HUES48 (cell line): ENCODE data around the gene TMEM198.

Experiments used
- H3K27ac ChIP-seq: one replicate; pipeline ENCODE4 v1.7.0; 2013; ENCODE audit warnings: low read depth, low read length, inconsistent platforms
- H3K27me3 ChIP-seq: 2 replicates; pipeline ENCODE4 v1.6.1; 2013; ENCODE audit warnings: mild to moderate bottlenecking, low read length; ENCODE audit not compliant: control insufficient read depth, insufficient read depth
- H3K36me3 ChIP-seq: 2 replicates; pipeline ENCODE4 v1.6.1; 2013; ENCODE audit warnings: low read length; ENCODE audit not compliant: control insufficient read depth, insufficient read depth
- H3K4me1 ChIP-seq: 2 replicates; pipeline ENCODE4 v1.6.1; 2013; ENCODE audit warnings: mild to moderate bottlenecking, low read length; ENCODE audit not compliant: control insufficient read depth, insufficient read depth
- H3K4me3 ChIP-seq: 2 replicates; pipeline ENCODE4 v1.5.1; 2013; ENCODE audit warnings: mild to moderate bottlenecking, low read depth, low read length
- H3K9ac ChIP-seq: 2 replicates; pipeline ENCODE4 v1.6.1; 2013; ENCODE audit warnings: mild to moderate bottlenecking, low read depth, low read length, moderate library complexity
- H3K9me3 ChIP-seq: 2 replicates; pipeline ENCODE4 v1.6.1; 2013; ENCODE audit warnings: low read length; ENCODE audit not compliant: control insufficient read depth, insufficient read depth

The TMEM198 gene

GRCh38 chr2:219567791-219568361, 24.0 kb downstream of the TMEM198 start:
- peaks cover 29% of the 10 kb centered on the region for H3K36me3 ChIP-seq
- no peak overlapping the region for H3K4me3 ChIP-seq
- H3K9me3 ChIP-seq, result no peaks in the 10 kb centered on the region
- no peak overlapping the region for H3K9ac ChIP-seq
- no peak overlapping the region for H3K27ac ChIP-seq
- H3K4me1 ChIP-seq, result peaks cover 30% of the 10 kb centered on the region
- peaks cover 6% of the 10 kb centered on the region; the same call in 1 of the 2 replicates for H3K27me3 ChIP-seq

GRCh38 chr2:219569041-219569440, 25.2 kb downstream of the TMEM198 start:
- Histone ChIP-seq H3K4me3 (no peak overlapping the region), H3K27me3 (peaks cover 6% of the 10 kb centered on the region; the same call in 1 of the 2 replicates), H3K27ac (no peak overlapping the region), H3K36me3 (peaks cover 17% of the 10 kb centered on the region), H3K4me1 (peaks cover 30% of the 10 kb centered on the region), H3K9ac (no peak overlapping the region), H3K9me3 (no peaks in the 10 kb centered on the region)

GRCh38 chr2:219569635-219570034, 25.8 kb downstream of the TMEM198 start:
- Histone ChIP-seq H3K36me3 (peaks cover 11% of the 10 kb centered on the region), H3K4me1 (peaks cover 30% of the 10 kb centered on the region), H3K27ac (no peak overlapping the region), H3K9ac (no peak overlapping the region), H3K27me3 (peaks cover 6% of the 10 kb centered on the region; the same call in 1 of the 2 replicates), H3K4me3 (peak overlapping the region; percentile 68; the same call in 1 of the 2 replicates), H3K9me3 (no peaks in the 10 kb centered on the region)

DNA sequence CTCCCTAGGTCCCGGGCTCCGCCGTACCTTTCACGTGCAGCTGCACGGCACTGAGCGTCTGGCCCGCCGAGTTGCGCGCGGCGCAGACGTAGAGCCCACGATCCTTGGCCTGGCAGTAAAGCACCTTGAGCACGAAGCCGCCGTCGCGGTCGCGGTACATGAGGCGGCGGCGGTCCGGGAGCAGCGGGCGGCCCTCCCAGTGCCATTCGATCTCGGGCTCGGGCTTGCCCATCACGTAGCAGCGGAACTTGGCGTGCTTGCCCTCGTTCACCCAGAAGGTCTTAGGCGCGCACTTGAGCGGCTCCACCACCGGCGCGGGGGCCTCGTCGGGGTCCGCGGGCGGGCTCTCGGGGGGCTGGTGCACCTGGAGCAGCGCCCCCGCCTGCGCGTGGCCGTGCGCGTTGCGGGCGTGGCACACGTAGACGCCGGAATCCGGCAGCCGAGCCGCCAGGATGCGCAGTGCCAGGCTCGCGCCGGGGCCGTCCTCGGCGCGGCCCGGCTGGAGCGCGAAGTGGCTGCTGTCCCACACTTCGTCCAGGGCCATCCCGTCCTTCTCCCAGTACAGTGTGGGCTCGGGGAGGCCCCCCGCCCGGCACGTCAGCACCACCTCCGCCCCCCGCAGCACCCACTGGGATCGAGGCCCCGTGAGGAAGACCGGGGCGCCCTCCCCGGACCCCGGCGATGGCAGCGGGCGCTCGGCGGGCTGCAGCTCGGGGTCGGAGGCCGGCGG, 26.5 kb downstream of the TMEM198 start:
- H3K9ac ChIP-seq, result peak overlapping the region; percentile 75
- H3K4me3 ChIP-seq, result peak overlapping the region; percentile 68
- peaks cover 6% of the 10 kb centered on the region for H3K27me3 ChIP-seq
- H3K36me3 ChIP-seq, result peaks cover 11% of the 10 kb centered on the region
- H3K4me1 ChIP-seq, result peaks cover 24% of the 10 kb centered on the region
- H3K9me3 ChIP-seq, result no peaks in the 10 kb centered on the region
- H3K27ac ChIP-seq, result no peak overlapping the region

- peaks cover 11% of the 10 kb centered on the region for H3K36me3 ChIP-seq
- H3K9ac ChIP-seq, result peak overlapping the region; percentile 75
- H3K9me3 ChIP-seq, result no peaks in the 10 kb centered on the region
- H3K27ac ChIP-seq, result peak overlapping the region; percentile 86
- H3K4me1 ChIP-seq, result peaks cover 19% of the 10 kb centered on the region
- H3K4me3 ChIP-seq, result peak overlapping the region; percentile 68
- H3K27me3 ChIP-seq, result peaks cover 9% of the 10 kb centered on the region
These were observed 27.1 kb downstream of the TMEM198 start for GRCh38 chr2:219570924-219571310.

DNA sequence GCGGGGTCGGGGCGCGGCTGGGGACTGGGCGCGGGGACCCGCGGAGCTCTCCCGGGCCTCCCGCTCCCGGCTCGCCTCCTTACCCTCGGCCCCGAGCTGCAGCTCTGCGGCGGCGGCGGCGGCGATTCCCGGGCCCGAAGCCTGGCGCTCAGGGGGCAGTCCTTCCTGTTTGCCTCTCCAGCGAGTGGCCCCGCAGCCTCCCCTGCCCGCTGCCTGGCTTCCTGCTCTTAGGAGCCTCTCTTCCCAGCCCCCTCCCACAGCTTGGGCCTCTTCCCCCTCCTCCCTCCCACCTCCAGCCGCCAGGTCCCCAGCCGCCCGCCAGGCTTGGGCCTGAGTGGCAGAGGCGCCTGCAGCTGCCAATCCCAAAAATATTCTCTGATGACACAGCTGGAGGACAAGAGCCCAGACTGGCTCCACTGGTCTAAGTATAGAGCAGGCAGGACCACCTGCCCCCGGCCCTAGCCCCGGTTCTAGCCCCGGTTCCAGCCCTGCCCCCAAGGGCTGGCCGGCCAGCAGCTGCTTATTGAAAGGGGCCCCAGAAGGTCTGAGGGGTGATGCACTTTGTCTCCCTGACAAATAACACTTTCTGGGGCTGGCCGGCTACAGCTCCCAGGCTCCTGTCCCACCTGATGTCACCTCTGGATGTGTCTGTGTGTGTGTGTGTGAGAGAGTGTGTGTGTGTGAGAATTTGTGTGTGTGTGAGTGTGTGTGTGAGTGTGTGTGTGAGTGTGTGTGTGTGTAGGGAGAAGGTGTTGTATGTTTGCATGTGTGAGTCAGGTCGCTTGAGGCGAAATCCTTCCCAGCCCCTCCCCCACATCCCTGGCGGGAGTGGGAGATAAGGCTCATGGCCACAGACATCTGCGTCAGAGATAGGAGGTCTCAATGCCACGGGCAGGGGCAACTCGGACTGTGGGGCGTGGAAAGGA, 27.7 kb downstream of the TMEM198 start, which contains the start of gene OBSL1:
OBSL1 (minus strand) TSS at position 229 of the 926 bp plus-strand sequence. CDS start 307 bp downstream, outside the sequence.
- Histone ChIP-seq H3K9me3 (no peaks in the 10 kb centered on the region), H3K4me1 (peaks cover 19% of the 10 kb centered on the region), H3K27ac (peak within 1 kb of the TSS; percentile 86), H3K36me3 (peaks cover 9% of the 10 kb centered on the region), H3K27me3 (peaks cover 9% of the 10 kb centered on the region), H3K9ac (peak within 1 kb of the TSS; percentile 75), H3K4me3 (peak within 1 kb of the TSS; percentile 68)

DNA sequence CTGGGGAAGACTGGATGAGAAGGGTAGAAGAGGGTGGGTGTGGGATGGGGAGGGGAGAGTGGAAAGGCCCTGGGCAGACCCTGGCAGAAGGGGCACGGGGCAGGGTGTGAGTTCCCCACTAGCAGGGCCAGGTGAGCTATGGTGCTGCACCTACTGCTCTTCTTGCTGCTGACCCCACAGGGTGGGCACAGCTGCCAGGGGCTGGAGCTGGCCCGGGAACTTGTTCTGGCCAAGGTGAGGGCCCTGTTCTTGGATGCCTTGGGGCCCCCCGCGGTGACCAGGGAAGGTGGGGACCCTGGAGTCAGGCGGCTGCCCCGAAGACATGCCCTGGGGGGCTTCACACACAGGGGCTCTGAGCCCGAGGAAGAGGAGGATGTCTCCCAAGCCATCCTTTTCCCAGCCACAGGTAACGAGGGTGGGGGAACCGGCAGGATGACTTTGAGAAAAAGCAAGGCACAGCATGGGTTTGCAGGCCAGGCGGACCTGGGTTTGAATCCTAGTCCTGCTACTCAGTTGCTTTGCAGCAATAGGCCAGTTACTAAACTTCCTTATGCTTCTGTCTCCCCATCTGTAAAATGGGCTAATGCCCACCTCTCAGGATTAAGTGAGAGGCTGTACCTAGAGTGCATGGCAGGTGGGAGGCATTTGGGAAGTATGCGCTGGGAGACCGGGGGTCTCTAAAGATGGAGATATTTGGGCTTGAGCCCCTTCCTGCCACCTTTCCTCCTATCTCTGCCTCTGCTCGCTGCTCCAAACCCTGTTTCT, 28.6 kb downstream of the TMEM198 start, which contains the start of gene INHA:
INHA (plus strand) TSS at position 74 of the 765 bp plus-strand sequence; CDS start at position 139, 65 bp downstream.
- Histone ChIP-seq H3K27me3 (peaks cover 9% of the 10 kb centered on the region), H3K4me1 (peaks cover 26% of the 10 kb centered on the region), H3K27ac (peak within 1 kb of the TSS; percentile 86), H3K4me3 (peak within 1 kb of the TSS; percentile 68), H3K36me3 (peaks cover 9% of the 10 kb centered on the region; the same call in 1 of the 2 replicates), H3K9ac (peak within 1 kb of the TSS; percentile 3), H3K9me3 (no peaks in the 10 kb centered on the region)

DNA sequence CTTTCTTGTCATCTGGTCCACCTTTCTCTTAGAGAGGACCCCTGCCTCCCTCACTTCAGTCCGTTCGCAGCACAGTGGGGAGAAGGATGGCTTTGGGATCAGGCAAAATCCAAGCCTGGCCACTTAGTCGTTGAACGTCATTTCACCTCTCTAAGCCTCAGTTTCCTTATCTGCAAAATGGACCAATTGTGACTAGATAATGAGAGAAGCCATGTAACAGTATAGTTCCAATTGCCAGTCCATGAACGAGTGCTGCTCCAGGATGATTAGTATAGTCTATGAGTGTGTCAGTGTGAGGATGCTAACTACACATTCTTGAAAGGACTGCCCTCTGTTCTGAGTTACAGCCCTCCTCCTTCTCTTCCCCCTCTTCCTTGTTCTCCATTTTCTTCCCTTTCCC, 29.3 kb downstream of the TMEM198 start:
- Histone ChIP-seq H3K4me3 (no peak overlapping the region), H3K9me3 (no peaks in the 10 kb centered on the region), H3K27ac (no peak overlapping the region), H3K27me3 (peaks cover 9% of the 10 kb centered on the region), H3K36me3 (peaks cover 9% of the 10 kb centered on the region; the same call in 1 of the 2 replicates), H3K4me1 (peaks cover 28% of the 10 kb centered on the region), H3K9ac (no peak overlapping the region)

GRCh38 chr2:219574484-219575311, 30.9 kb downstream of the TMEM198 start:
- Histone ChIP-seq H3K9me3 (no peaks in the 10 kb centered on the region), H3K4me1 (peaks cover 33% of the 10 kb centered on the region), H3K27me3 (peaks cover 5% of the 10 kb centered on the region), H3K36me3 (0 out of 2 replicates have a peak, but pooled peaks cover 1% of the 10 kb centered on the region), H3K9ac (no peak overlapping the region), H3K4me3 (no peak overlapping the region), H3K27ac (no peak overlapping the region)
